NCI-H187 treated with DMSO at 0.1 percent for 48 hours (cell line): ENCODE data around the gene AHR.
"Not testable (repeated sequence)": the region's sequence is repeated elsewhere in the genome, so short reads cannot be mapped to it uniquely, and the experiment has no call there.

Source experiments
- DNase-seq: peaks from one replicate; lab custom pipeline; 2025; lab: John Stamatoyannopoulos, UW

AHR gene

DNA sequence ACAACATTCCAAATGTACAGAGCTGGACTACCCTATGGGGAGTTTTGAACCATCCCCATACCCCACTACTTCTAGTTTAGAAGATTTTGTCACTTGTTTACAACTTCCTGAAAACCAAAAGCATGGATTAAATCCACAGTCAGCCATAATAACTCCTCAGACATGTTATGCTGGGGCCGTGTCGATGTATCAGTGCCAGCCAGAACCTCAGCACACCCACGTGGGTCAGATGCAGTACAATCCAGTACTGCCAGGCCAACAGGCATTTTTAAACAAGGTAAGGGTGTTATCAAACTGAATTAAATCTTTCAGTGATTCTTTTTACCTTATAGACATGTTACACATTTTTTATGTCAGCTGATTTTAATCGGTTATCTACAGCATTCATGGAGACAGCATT, 41.5 kb downstream of the AHR start:
- no peak for DNase-seq

GRCh38 chr7:17340655-17341054, 42.2 kb downstream of the AHR start:
- DNase-seq = no peak

GRCh38 chr7:17342756-17343155, 44.3 kb downstream of the AHR start:
- DNase-seq = no peak

DNA sequence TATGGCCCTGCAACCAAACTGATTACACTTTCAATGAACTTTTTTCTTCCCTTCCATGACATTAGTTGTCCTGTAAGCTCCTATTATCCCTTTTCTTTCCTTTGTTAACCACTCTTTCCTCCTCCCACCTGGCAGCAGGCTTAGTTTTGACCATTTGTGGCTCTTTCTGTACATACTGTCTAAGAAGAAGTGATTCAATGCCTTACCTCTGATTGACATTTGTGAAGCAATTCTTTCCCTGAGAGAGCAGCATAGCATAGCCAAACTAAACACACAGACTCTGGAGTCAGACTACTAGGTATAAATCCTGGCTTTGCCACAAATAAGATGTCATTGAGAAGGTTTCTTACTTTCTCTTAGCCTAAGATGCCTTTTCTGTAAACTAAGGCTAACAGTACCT, 48.9 kb downstream of the AHR start:
- DNase-seq = no peak

DNA sequence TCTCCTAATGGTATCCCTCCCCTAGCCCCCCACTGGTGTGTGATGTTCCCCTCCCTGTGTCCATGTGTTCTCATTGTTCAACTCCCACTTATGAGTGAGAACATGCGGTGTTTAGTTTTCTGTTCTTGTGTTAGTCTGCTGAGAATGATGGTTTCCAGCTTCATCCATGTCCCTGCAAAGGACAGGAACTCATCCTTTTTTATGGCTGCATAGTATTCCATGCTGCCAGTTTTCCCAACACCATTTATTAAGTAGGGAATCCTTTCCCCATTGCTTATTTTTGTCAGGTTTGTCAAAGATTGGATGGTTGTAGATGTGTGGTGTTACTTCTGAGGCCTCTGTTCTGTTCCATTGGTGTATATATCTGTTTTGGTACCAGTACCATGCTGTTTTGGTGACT, 50.5 kb downstream of the AHR start:
- not testable (repeated sequence) for DNase-seq

DNA sequence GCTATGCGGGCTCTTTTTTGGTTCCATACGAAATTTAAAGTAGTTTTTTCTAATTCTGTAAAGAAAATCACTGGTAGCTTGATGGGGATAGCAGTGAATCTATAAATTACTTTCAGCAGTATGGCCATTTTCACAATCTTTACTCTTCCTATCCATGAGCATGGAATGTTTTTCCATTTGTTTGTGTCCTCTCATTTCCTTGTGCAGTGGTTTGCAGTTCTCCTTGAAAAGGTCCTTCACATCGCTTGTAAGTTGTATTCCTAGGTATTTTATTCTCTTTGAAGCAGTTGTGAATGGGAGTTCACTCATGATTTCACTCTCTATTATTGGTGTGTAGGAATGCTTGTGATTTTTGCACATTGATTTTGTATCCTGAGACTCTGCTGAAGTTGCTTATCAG, 51.9 kb downstream of the AHR start:
- not testable (repeated sequence) for DNase-seq

DNA sequence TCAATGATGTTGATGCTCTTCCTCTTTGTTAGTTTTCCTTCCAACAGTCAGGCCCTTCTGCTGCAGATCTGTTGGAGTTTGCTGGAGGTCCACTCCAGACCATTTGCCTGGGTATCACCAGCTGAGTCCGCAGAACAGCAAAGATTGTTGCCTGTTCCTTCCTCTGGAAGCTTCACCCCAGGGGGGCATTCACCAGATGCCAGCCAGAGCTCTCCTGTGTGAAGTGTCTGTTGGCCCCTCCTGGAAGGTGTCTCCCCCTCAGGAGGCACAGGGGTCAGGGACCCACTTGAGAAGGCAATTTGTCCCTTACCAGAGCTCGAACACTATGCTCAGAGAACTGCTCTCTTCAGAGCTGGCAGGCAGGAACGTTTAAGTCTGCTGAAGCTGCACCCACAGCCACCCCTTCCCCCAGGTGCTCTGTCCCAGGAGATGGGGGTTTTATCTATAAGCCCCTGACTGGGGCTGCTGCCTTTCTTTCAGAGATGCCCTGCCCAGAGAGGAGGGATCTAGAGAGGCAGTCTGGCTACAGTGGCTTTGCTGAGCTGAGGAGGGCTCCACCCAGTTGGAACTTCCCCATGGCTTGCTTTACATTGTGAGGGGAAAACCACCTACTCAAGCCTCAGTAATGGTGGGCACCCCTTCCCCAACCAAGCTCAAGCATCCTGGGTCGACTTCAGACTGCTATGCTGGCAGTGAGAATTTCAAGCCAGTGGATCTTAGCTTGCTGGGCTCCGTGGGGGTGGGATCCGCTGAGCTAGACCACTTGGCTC, 55.4 kb downstream of the AHR start:
- DNase-seq = not testable (repeated sequence)

DNA sequence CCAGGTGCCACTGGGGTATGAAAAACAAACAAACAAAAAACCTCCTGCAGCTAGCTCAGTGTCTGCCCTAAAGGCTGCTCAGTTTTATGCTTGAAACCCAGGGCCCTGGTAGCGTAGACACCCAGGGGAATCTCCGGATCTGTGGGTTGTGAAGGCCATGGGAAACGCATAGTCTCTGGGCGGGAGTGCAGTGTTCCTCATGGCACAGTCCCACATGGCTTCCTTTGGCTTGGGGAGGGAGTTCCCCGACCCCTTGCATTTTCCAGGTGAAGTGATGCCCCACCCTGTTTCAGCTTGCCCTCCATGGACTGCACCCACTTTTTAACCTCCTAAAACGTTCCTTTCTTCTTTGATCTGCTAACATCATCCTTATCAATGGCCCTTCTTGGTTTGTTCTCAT, 56.0 kb downstream of the AHR start:
- DNase-seq = no peak

GRCh38 chr7:17355050-17355449, 56.6 kb downstream of the AHR start:
- no peak for DNase-seq

GRCh38 chr7:17357952-17358351, 59.5 kb downstream of the AHR start:
- no peak for DNase-seq

DNA sequence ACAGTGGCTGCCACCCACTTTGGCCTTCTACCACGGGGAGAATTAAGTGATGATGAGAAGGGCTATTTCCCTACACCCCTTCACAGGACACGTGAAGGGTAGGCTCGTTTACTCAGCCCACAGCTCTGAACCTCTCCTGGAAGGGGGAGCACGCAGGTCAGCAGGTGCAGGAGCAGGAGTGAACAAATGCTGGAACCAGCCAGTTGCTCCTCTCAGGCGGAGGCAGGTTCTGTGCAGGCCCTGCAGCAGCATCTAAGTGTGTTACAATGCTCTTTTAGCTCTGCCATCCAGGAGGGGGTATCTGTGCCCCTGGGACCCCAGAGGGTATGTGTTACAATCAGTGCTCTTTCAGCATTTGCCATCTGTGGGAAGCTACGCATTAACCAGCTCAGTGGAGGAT, 61.2 kb downstream of the AHR start:
- DNase-seq = no peak

GRCh38 chr7:17362439-17363105, 64.1 kb downstream of the AHR start:
- no peak for DNase-seq

- no peak for DNase-seq
Measured at GRCh38 chr7:17364671-17365070, 66.2 kb downstream of the AHR start.

DNA sequence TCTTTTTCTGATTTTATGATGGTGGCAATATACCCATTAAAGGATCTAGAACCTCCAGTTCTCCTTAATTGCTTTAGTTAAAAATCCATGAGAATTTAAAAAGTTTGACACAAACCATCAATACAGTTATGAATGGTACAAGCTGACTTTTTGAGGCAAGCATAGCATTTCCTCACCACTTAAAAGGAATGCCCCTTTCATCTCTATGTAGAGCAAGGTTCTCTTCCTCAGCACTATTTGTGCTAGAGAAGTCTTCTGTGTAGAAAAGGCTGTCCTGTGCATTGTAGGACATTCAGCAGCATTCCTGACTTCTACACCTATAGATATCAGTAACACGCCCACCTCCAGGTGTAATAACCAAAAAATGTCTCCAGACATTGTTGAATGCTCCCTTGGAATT, 67.3 kb downstream of the AHR start:
- DNase-seq = no peak

- DNase-seq = no peak
Measured at GRCh38 chr7:17367502-17367901, 69.0 kb downstream of the AHR start.

DNA sequence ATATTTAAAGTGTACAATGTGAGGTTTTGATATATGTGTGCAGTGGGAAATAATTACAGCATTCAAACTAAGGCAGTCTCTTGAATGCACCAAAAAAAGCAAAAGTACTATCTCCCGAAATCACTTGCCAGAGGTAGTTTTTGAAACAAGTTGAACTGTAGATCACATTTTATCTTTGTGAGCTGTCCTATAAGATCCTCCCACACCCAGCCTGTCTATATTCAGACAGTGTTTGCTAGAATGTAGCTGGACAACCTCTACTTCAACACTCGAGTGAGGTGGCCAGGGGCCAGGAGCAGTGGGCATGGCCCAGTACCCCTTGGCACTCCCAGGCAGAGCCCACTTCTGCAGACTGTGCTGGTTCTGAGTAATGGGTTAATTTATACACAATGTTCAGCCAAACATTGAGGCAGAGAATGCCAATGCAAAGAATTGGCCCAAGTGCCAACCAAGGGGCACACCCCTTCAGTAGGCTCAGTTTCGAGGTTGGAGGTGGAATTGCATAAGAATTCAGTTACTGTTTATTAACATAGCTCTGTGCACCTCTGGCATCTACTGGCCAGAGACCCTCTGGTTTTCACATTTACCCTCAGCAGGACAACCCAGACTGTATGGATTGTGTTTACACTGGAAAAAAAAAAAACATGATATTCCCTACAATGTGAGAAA, 70.5 kb downstream of the AHR start:
- DNase-seq = no peak

DNA sequence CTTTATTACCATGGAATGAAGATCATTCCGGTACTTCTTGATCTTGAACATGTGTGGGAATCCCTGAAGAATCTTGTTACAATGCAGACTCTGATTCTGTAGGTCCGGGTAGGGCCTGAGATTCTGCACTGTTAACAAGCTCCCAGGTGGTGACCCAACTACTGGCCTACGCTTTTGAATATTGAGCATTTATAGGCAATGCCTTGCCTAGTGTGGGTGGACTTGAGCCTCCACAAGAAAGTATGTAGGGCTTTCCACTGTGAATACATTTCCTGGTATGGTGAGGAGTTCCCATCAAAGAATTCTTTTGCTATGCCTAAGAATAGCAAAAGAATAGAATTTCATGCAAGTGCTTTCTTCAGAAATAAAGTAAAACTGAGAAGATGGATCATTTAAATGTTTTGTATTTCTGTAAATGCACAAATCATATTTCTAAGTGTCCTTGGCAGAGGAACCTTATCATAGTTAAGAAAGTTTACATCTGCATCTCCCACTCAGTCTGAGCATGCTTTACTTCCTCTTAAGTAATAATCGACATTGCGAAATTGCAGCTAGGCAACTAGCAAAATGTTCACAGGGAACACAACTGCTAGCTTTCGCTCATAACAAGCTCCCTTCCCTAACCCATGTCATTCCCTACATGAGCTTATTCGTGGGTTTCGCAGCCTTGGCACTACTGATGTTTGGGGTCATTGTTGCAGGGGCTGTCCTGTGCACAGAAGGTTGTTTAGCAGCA, 71.4 kb downstream of the AHR start:
- no peak for DNase-seq

DNA sequence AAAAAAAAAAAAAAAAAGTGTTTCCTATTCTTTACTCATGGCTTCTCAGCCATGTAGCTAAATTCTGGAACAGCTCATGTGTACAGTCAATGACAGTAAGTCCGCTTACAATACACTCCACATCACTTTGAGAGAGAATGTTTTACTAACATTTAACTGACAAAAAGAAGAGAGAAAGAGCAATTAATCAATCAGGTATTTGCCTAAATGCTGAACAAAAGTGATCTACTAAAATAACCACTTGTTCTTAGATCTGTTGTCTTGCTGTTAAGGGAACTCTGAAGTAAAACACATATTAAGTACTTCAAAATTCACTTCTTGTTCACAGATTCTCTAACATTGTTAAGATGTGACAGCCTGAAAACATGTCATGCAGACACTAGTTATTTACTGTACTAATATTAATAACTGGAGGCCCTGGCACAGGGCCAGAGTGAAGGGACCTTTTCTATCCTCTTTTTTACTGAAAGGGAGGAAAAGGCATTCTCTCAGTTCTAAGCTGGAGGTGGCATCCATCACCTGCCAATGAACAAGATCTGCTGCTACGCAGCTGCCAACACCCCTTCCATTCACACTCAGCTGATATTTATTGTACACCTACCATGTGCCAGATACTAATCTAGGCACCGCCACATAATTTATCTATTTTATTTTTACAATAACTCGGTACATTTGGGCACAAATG, 72.6 kb downstream of the AHR start:
- no peak for DNase-seq

GRCh38 chr7:17371671-17372524, 73.4 kb downstream of the AHR start:
- no peak for DNase-seq

- DNase-seq = no peak
Measured at GRCh38 chr7:17374157-17374556, 75.7 kb downstream of the AHR start.

DNA sequence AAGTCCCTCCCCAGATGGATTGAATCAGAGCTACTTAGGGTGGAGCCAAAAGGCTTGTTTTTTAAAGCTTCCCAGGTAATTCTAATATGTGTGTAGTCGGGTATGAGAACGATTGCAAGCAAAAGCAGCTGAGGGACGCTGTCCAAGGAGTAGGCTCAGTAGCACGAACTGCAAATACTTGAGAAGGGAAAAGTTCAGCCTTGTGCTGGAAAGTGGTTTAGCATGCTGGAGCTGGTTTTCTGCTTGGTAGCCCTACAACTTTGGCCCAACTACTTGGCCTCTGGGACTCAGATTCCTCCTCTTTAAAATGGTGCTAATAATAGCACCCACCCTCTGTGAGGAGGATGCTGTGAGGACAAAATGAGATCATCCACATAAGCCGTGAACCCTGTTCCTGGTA, 76.2 kb downstream of the AHR start:
- no peak for DNase-seq
